ENCODE results near the gene MRPL58. TPM values are rescaled to one million over a fixed set of nuclear protein-coding genes. Genes with fewer than 3 reads are reported as not detected.

MRPL58 gene
- total and polyA plus RNA-seq, 10 of the 15 experiments (the other 5 are each of a cell fraction or from before 2014, with no cell fraction given): 23.0 to 64.3 (median 51.9) TPM

- TF ChIP-seq, protein P1, sequence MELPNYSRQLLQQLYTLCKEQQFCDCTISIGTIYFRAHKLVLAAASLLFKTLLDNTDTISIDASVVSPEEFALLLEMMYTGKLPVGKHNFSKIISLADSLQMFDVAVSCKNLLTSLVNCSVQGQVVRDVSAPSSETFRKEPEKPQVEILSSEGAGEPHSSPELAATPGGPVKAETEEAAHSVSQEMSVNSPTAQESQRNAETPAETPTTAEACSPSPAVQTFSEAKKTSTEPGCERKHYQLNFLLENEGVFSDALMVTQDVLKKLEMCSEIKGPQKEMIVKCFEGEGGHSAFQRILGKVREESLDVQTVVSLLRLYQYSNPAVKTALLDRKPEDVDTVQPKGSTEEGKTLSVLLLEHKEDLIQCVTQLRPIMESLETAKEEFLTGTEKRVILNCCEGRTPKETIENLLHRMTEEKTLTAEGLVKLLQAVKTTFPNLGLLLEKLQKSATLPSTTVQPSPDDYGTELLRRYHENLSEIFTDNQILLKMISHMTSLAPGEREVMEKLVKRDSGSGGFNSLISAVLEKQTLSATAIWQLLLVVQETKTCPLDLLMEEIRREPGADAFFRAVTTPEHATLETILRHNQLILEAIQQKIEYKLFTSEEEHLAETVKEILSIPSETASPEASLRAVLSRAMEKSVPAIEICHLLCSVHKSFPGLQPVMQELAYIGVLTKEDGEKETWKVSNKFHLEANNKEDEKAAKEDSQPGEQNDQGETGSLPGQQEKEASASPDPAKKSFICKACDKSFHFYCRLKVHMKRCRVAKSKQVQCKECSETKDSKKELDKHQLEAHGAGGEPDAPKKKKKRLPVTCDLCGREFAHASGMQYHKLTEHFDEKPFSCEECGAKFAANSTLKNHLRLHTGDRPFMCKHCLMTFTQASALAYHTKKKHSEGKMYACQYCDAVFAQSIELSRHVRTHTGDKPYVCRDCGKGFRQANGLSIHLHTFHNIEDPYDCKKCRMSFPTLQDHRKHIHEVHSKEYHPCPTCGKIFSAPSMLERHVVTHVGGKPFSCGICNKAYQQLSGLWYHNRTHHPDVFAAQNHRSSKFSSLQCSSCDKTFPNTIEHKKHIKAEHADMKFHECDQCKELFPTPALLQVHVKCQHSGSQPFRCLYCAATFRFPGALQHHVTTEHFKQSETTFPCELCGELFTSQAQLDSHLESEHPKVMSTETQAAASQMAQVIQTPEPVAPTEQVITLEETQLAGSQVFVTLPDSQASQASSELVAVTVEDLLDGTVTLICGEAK (IDR thresholded peaks at IDR 0.05; ENCODE audit: borderline replicate concordance): no peak
- TF ChIP-seq ZNF274 (IDR thresholded peaks at IDR 0.05; ENCODE audit: insufficient read depth, insufficient read length) (no peak), RAD21 (IDR thresholded peaks at IDR 0.05; ENCODE audit: insufficient read depth, low read depth, low read length) (no peak)
- TF ChIP-seq, protein P2, sequence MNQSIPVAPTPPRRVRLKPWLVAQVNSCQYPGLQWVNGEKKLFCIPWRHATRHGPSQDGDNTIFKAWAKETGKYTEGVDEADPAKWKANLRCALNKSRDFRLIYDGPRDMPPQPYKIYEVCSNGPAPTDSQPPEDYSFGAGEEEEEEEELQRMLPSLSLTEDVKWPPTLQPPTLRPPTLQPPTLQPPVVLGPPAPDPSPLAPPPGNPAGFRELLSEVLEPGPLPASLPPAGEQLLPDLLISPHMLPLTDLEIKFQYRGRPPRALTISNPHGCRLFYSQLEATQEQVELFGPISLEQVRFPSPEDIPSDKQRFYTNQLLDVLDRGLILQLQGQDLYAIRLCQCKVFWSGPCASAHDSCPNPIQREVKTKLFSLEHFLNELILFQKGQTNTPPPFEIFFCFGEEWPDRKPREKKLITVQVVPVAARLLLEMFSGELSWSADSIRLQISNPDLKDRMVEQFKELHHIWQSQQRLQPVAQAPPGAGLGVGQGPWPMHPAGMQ (IDR thresholded peaks at IDR 0.05; ENCODE audit: borderline replicate concordance): no peak
Observed at GRCh38 chr17:75019710-75020109, 7.2 kb downstream of the MRPL58 start (continued).

DNA sequence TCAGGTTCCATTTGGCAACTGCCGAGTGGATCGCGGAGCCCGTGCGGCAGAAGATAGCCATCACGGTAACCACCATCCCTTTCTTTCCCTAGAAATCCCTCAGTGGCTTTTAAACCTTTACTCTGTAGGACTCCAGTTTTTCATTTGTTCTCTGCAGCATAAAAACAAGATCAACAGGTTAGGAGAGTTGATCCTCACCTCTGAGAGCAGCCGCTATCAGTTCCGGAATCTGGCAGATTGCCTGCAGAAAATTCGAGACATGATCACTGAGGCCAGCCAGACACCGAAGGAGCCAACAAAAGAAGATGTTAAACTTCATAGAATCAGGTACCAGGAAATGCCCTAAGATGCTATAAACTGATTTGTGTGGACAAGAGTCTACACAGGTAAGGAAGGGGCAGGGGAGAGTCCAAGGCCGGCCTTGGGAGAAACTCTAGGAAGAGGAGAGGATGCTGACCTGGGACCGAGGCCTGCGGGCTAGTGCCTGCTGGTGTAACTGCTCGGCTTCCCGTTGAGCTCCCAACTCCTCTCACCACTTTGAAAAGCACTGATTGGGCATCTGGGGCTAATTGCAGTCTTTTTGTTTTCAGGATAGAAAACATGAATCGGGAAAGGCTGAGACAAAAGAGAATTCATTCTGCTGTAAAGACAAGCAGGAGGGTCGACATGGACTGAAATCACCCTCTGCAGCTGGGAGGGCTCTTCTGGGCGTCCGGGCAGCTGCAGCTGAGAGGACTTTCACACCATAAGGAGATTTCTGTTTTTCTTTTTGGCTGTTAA lies 8.1 kb downstream of the MRPL58 start:
- no peaks in the 10 kb centered on the region for H3K9me3 ChIP-seq (replicated peaks; ENCODE audit: control insufficient read depth, insufficient read depth, low read length)
- intact Hi-C loops (cut with micrococcal nuclease; ENCODE audit: unreplicated experiment) (no loop called here), in situ Hi-C loops (cut with MboI) (no loop called here)
- DNase-seq (ENCODE audit: low read depth, low spot score) (no peak), FAIRE-seq (no peak), ATAC-seq (no peak)
- H3K36me3 ChIP-seq (ENCODE audit: control insufficient read depth in 2 of 2, insufficient read depth in 2 of 2, low read length in 1 of 2): peaks cover 6 to 9% of the 10 kb centered on the region in 2 experiments; a peak in 3 of 4 replicates
- H4K20me1 ChIP-seq (ENCODE audit: control insufficient read depth, insufficient read depth): no peaks in the 10 kb centered on the region
- RAD21 ChIA-PET (ENCODE audit: unreplicated experiment): no interaction called here
- CTCF ChIA-PET: no interaction called here
- POLR2A ChIA-PET: no interaction called here
- H3K79me2 ChIP-seq (ENCODE audit: control insufficient read depth, insufficient read depth, low read length): no peaks in the 10 kb centered on the region
- H3K4me2 ChIP-seq (ENCODE audit: control insufficient read depth, insufficient read depth): no peak overlapping the region
- no peak overlapping the region for H3K27ac ChIP-seq (ENCODE audit: control insufficient read depth, insufficient read depth)
- no peak overlapping the region for H3K9ac ChIP-seq (ENCODE audit: control insufficient read depth, insufficient read depth, low read length)
- no peak overlapping the region for H2AFZ ChIP-seq (ENCODE audit: control insufficient read depth, low read depth, low read length)
- SMC1A ChIA-PET (ENCODE audit: uncharacterized antibody, unreplicated experiment): no interaction called here
- H3K4me3 ChIP-seq: no peak overlapping the region
- 98% methylated on average over 19 of the region's 19 CpGs for WGBS (ENCODE audit: insufficient coverage, insufficient replicate concordance, low lambda C conversion rate, missing lambda C conversion rate)
- TSS peak; percentile 61 for BruUV-seq (replicated peaks)
- no peaks in the 10 kb centered on the region for H3K4me1 ChIP-seq (ENCODE audit: control insufficient read depth, insufficient read depth, low read length)
- no peaks in the 10 kb centered on the region for H3K27me3 ChIP-seq (replicated peaks in 1 of 2; ENCODE audit: control insufficient read depth in 2 of 2, insufficient read depth in 2 of 2, low read length in 1 of 2)
- TF ChIP-seq BRCA1 (IDR thresholded peaks at IDR 0.05; ENCODE audit: low read depth, low read length) (no peak), ZNF24 (IDR thresholded peaks at IDR 0.05) (no peak), NFIC (IDR thresholded peaks at IDR 0.05; ENCODE audit: low read depth, low read length) (no peak), BCL3 (IDR thresholded peaks at IDR 0.05; ENCODE audit: borderline replicate concordance, insufficient read depth, low read depth, low read length, poor library complexity, severe bottlenecking) (no peak), FOXM1 (IDR thresholded peaks at IDR 0.05; ENCODE audit: low read depth, low read length) (no peak), BHLHE40 (IDR thresholded peaks at IDR 0.05; ENCODE audit: borderline replicate concordance in 1 of 2, low read depth in 2 of 2, low read length in 1 of 2) (no peak)

All from GM12878 (cell line).